HG03097 (cell line): ENCODE data around the gene UPK1A.
"Not testable (repeated sequence)": the region's sequence is repeated elsewhere in the genome, so short reads cannot be mapped to it uniquely, and the experiment has no call there.

Experiments used
- ATAC-seq: cut with Tn5 transposase; IDR thresholded peaks from one replicate; pipeline ENCODE4 v1.9.1; 2021; ENCODE audit not compliant: unreplicated experiment, low FRiP score

The UPK1A gene

DNA sequence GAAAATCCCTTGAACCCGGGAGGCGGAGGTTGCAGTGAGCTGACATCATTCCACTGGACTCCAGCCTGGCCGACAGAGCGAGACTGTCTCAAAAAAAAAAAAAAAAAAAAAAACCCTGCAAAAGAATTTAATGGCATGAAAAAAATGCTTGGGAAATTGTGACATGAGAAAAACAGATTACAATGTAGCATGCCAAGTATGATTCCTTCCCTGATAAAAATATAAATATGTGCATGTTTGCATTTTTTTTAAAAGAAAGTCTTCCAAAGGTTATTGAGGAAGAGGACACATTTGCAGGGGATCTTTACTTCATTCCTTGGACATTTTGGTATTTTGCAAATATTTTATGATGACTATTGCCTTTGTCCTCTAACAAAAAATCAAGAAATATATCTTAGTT, 23.5 kb downstream of the UPK1A start:
- ATAC-seq: no peak

DNA sequence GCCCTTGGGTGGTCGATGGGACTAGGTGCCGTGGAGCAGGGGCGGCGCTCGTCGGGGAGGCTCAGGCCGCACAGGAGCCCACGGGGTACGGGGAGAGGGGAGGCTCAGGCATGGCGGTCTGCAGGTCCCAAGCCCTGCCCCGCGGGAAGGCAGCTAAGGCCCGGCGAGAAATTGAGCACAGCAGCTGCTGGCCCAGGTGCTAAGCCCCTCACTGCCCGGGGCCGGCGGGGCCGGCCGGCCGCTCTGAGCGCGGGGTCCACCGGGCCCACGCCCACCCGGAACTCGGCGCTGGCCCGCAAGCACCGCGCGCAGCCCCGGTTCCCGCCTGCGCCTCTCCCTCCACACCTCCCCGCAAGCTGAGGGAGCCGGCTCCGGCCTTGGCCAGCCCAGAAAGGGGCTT, 24.8 kb downstream of the UPK1A start:
- ATAC-seq: not testable (repeated sequence)

GRCh38 chr19:35692010-35692409, 25.7 kb downstream of the UPK1A start:
- no peak for ATAC-seq

DNA sequence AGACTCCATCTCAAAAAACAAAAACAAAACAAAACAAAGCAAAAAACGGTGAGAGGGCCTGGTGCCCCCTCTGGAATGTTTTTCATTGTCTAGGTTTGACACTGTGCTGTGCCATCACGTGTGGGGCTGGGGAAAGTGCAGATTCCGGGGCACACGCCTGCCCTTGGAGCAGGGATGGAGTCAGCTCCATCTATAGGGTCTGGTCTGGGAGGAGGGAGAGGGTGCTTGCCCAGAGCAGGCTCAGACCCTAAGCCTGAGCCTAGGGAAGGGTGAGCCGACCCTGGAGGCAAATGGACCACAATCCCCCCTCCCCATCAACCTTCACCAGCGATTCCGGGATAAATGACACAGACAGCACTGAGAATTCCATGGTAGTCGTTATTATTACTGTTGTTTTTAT, 27.1 kb downstream of the UPK1A start:
- ATAC-seq: peak; percentile 17

GRCh38 chr19:35693835-35694599, 27.7 kb downstream of the UPK1A start:
- ATAC-seq: peak; percentile 78

DNA sequence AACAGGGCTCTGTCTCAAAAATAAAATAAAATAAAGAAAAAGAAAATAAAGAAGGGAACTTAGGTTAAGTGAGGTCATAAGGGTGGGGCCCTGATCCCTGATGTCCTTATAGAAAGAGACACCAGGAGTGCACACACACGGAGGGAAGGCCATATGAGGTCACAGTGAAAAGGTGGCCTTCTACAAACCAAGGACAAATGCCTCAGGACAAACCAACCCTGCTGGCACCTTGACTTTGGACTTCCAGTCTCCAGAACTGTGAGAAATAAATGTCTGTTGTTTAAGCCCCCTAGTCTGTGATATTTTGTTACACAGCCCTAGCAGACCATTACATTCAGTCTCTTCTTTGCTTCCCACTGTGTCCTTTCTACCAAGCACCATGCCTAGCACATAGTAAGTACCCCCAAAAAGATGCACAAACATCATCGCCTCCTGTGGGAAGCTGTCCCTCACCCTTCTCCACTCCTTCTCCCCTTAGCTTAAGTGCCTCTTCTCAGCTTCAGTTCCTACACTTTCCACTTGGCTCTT, 29.6 kb downstream of the UPK1A start:
- ATAC-seq: no peak

GRCh38 chr19:35696835-35697234, 30.5 kb downstream of the UPK1A start:
- ATAC-seq: no peak

DNA sequence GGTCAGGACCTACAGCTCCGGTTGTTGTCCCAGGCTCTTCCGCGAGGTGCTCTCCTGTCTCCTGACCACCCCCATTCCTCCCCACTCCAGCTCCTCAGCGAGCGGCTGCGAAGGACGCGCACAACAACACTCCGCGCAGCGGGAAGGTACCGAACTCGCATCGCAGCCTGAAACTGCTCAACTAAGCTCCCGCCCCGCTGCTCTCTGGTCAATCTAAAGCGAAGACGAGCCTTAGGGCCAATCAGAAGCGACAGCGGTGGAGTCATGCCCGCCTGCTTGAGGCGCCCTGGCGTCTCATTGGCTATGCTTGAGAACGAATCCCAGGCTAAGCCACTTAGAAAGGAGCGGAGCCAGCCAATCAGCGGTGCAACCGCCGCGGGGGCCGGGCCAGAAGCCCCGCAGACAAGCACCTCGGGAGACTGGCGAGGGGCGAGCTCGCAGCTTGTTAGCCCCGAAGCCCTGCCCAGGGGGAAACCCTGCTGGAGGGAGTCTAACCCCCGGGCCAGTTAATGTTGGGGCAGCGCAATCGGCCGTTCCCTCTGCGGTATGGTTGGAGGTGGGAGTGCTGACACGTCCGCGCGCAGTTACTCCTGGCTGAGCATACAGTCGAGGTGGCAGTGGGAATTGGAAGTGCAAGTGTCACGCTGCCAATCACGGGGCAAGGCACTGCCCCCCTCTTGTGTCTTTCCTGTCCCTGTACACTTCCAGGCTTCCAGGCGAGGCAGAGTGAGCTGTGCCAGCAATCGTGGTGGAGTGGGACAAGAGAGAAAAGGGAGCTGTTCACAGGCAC, 36.1 kb downstream of the UPK1A start:
- ATAC-seq: peak; percentile 93

DNA sequence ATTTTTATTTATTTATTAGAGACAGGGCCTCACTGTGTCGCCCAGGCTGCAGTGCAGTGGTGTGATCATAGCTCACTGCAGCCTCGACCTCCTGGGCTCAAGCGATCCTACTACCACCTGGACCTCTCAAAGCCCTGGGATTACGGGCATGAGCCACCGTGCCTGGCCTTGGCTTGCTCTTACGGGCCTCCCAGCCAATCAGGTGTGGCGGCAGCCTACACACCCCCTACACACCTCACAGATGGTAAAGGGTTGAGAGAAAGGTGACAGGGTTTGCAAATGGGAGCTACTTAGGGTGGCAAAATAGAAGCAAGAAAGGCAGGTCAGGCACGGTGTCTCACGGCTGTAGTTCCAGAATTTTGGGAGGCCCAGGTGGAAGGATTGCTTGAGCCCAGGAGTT, 37.0 kb downstream of the UPK1A start:
- ATAC-seq: no peak

DNA sequence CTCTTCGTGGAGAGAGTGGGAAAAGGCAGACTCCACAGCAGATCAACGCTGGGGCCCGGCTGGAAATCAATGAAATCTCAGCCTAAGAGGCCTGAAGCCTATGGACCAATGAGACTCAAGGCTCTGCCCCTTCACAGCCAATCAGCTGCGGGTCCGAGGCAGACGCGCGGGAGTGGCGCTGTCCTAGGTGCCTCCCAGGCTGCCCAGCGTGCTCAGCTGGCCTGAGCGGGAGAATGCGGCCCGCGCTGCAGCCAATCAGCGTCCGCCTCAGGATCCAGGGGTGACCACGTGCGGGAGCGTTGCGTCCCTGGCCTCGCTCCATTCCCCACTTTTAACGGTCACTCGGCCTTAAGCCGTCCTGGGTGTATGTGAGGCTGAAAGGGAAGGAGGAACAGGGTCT, 37.9 kb downstream of the UPK1A start, which contains the start of gene ZBTB32:
Gene ZBTB32, plus strand, starts transcription at position 341 of the 400 bp plus-strand sequence. CDS start 10,069 bp downstream, outside the sequence.
- no peak for ATAC-seq

DNA sequence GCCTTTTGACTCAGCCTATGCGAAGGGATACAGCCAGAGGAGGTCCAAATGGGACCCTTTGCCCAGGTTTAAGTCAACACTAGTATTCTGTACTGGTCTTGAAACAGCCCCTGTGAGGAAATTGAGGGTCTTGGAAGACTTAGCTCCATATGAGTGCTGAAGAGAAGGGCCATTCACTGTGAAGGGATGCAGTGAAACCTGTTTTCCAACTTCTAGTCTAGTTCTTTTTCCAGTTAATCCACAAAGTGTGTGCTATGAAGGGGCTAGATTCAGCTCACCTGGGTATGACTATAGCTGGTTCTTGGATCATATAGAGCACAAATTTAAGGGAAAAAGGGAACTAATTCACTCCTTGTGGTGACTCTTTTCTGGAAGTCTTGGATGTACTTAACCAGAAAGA, 42.1 kb downstream of the UPK1A start:
- no peak for ATAC-seq

DNA sequence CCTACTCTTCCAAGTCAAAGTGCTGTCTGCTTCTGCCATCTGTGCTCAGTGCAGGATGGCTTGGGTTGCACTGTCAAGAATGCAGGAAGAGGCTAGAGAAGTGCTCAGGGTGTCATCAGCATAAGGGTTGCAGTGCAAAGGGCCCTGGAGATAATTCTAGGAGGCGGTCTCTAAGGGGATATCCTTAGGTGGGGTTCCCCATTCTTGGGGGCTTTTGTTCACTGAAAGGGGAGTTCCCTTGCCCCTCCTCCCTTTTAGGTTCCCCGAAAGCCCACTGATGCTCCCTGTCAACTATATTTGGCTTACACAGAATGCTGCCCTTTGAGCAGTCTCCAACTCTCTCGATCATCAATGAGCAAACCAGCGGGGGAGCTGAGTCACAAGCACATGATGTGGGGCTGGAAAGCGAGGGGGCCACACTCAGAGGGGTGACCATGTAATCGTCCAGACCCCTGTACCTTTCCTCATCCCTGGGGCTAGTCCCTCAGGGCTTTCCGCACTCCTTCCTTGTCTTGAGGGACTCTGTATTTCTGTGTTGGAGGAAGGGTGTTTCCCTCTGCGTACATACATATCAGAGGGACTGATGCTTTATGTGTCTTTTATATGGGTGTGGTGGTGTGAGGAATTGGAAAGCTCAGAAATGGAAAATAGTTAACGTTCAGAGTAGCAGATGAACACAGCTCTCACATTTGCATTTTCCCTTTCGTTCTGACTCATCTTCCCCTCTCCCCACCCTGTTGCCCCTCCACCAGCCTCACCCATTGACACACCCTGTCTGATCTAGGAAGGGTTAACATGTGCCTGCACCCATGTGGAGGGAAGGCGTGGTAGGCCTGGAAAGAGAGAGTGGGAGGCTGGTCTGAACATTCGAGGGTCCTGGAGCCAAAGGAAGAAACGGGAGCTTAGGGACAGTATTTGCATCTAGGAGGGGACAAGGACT, 44.7 kb downstream of the UPK1A start:
- ATAC-seq: no peak

DNA sequence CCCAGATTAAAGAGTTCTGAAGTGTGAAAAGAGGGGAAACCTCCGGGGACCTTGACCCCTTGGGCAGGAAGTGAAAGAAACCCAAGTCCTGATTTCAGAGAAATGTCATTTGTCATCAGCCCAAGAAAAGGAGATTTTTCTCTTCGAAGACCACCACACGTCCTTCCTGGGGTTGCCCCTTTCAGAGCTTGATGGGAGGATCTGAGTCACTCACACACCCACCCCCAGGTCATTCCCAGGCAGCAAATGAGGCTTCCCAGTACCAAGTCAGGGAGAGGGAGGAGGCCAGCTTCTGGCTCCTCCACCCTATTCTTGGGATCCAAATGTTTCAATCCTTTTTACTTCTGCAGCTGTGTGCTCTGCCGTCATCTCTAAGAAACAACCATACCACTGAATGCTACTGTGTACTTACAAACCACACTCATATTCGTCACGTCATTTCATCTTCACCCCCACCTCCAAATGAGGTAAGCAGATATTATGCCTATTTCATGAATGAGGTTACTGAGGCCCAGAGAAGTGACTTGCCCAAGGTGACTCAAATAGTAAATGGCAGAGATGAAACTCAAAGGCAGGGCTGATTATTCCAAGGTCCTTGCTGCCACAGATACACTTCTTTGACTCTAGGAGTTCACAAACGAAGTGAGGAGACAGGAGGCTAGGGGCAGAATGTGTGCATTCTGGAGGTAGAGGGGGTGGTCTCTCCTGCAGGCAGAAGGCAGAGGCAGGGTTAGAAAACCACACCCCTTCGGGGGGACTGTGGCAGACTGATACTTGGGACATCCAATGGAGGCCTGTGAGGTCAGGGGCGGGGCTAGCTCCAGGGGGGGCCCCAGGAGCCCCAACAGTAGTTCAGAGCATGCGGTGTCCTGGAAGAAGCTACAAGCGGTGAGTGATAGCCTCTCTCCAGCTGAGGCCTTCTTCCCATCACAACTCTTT, 46.5 kb downstream of the UPK1A start:
- ATAC-seq: no peak

DNA sequence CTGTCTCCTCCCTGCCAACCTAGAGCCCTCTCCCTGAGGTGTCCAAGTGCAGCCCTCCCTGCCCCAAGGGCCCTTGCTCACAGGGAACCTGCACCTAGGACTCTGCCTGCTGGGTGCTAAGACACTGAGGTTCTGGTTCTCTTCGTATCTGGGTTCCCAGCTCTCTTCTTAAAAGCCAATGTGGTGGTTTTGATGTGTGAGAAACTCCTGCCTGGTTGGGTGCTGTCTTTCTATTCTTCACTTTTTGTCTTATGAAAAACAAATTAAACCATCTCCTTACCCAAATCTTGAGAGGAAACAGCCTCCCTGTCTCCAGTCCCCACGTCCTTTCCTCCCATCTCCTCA, 47.2 kb downstream of the UPK1A start:
- no peak for ATAC-seq

GRCh38 chr19:35713904-35714495, 47.7 kb downstream of the UPK1A start:
- no peak for ATAC-seq

GRCh38 chr19:35714601-35715354, 48.5 kb downstream of the UPK1A start:
- no peak for ATAC-seq

DNA sequence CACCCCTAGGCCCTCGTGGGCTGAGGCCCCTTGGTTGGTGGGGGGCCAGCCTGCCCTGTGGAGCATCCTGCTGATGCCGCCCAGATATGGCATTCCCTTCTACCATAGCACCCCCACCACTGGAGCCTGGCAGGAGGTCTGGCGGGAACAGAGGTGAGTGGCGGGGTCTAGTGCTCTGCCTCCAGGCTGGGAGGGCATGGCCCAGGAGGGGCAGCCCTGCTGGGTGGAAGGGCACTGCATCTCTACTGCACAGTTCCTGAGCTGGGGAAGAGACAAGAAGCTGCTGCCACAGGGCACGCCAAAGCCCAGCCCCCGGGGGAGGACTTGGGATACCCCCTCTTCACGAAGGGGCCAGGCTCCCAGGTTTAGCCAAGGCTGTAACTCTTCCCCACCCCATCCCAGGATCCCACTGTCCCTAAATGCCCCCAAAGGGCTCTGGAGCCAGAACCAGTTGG, 49.1 kb downstream of the UPK1A start:
- no peak for ATAC-seq
